ENCODE data around the gene BRD3OS.

BRD3OS gene

GRCh38 chr9:134035041-134036039, 10.1 kb downstream of the BRD3OS start:
- DNase-seq, result no peak

GRCh38 chr9:134036130-134036529, 10.8 kb downstream of the BRD3OS start:
- no peak for DNase-seq

GRCh38 chr9:134037641-134038040, 12.4 kb downstream of the BRD3OS start:
- DNase-seq, result no peak

DNA sequence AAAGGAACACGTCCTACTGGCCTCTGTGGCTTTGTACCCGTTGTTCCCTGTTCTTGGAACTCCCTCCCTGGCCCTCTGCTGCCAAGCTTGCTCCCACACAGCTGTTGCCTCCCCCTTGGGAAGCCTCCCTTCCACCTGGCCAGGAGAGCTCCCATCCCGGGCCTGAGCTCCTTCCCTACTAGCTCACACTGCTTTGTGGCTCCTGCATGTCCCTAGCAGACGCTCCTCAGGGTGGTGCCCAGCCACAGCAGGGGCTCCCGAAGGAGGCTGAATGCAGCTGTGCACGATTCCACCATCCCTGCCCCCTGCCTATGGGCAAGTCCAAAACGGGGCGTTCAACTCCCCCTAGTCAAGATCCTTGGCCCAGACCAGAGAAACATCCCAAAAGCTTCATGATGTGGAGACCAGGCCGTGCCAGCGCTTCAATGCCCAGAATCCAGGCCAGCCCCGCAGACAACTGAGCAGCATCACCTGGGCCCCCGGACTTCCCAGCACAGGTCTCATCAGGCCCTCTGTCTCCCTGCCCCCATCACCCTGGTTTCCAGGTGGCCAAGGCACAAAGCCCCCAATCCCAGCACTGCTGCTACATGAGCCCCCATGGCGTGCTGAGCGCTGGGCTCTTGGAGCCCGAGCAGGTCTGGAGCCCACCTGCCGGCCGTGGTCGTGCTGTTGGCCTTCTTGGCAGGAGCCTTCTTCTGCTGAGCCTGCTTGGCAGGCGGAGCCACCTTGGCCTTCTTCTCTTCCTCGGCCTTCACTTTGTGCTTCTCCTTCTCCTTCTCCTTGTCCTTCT, 14.3 kb downstream of the BRD3OS start:
- DNase-seq, result no peak

DNA sequence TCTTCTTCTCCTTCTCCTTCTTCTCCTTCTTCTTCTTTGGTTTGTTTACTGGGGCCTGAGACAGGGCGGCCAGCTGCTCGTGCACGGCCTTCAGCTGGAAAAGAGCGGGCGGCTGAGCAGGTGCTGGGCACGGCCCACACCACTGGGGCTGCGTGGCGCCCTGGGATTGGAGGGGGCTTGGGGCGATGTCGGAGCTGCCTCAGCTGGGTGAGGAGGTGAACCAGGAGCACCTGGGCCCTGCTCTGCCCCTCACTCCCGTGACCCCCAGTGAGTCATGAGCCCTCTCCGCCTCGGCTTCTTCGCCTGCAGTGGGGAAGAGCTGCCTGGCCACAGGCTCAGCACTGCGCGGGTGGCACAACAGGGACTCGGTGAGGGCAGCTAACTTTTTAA, 14.9 kb downstream of the BRD3OS start:
- DNase-seq, result no peak

DNA sequence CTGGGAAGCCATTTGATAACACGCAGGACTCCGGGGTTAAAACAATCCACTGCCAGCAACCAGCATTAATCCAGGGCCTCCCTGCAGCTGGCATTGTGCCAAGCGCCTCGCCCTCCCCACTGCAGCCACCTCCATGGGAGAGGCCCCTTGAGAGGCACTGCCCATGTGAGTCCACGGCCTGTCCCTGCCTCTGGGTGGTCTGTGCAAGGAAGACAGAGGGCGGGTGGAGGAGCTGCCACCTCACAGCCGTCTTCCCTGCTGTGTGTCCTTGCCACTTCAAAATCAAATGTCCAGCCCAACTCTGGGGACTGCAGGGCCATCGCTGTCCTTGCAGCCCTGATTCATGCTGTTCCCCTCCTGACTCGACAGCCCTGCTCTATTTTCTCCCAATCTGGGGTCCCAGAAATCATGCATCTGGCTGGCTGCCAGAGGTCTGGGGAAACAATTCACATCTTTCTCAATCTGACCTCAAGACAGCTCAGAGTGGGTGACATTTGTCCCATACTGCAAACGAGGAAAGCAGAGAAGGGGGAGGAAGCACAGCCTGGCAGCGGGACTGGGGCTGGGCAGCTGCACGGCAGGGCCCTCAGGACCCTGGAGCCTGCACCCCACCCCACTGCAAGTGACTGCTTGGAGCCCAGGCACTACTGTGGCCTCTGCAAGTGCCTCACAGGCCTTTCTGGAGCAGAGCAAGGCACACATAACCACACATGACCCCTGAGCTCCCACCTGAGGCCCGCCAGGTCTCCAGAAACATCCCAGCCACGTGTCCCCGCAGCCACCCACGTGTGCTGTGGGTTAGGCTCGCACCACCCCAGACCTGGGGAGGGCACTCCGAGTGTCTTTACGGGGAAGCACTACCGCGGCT, 15.7 kb downstream of the BRD3OS start:
- DNase-seq, result no peak

DNA sequence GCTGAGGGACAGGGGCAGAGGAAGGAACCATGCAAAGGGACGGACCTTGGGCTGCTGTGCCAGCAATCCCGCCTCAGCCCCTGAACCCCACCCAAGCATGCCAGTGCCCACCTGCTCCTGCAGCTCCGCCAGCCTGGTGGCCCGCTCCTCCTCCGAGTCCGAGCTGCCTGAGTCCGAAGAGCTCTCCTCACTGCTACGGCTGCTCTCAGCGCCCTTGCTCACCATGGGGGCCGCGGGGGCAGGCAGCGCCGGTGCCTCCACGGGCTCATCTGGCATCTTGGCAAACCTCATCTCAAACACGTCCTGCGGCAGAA, 16.3 kb downstream of the BRD3OS start:
- no peak for DNase-seq

GRCh38 chr9:134043531-134043988, 18.3 kb downstream of the BRD3OS start:
- no peak for DNase-seq

DNA sequence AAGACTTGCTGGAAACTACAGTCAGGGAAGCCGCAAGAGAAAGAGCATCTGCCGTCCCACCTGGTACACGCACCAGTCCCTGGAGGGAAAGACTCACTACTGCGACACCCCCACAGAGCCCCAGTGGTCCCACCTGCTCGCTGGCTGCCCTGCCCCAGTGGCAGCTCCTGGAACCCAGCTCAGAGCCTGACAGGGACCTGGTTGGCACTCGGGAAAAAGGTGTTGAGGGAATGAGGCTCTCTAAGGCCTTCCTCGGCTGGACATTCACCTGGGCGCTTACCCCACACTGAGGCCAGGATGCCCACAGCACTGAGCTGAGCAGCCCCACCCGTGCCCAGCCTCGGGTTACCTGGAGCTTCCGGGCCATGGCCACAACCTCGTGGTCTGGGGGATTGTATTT, 19.7 kb downstream of the BRD3OS start:
- DNase-seq, result no peak

DNA sequence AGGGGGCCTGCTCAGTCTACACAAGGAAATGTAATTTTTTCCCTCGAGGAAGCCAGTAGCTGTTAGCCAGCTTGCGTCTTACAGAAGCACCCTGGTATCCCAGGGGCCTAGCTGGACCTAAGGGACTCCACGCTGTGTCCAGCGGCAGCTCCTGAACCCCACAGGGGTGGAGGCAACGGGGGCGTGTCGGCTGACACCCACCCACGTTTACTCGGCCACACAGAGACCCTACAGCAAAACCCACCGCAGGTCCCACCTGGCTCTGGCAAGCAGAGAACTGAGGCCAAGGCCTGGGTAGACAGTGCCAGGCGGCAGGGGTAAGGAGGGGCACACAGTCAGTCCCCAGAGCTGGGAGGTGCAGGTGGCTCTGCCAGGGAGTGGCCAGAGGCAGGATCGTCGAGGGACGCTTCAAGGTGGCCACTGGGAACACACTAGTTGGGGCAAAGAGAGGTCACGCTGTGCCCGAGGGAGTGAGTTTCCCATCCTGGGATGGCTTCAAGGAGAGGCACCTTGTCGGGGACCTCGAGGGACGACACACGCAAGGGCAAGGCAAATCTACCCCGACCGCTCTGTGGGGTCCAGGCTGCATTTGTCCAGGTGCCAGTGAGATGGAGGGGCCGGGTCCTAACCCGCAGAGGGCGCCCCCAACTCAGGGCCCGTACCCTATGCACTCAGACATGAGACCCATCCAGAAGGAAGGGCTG, 20.7 kb downstream of the BRD3OS start:
- no peak for DNase-seq

DNA sequence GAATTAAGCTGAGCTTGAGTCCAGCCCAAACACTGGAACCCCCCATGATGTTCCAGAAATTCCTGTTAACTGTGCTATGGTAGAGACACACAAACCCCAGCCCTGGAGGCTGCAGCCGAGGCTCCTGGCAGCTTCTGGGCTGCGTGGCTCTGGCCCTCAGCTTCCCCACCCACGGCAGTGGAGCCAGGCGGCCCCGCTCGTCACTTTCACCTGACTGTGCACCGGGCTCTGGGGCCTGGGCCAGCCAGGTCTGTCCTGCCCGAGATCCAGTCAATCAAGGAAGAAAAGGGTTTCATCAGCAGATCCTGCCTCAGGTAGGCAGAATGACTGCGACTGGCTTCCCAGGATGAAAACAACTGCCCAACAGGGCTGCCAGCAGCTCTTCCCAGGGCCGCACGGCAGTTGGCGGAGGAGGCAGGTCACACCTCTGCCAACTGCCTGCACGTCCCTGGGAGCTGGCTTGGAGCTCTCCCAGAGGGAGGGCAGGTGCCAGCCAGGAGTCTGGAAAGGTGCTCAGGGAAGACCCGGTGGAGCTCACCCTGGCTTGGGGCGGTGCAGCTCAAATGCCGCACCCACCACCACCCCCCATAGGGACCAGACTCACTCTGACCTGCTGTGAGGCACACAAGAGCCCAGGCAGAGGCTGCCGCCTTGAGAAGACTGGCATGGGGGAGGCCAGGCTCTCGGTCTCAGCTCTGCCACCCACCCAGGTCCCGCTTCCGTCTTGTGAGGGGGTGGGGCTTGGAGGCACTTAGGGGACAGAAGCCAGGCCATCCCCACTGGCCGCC, 21.8 kb downstream of the BRD3OS start:
- no peak for DNase-seq

DNA sequence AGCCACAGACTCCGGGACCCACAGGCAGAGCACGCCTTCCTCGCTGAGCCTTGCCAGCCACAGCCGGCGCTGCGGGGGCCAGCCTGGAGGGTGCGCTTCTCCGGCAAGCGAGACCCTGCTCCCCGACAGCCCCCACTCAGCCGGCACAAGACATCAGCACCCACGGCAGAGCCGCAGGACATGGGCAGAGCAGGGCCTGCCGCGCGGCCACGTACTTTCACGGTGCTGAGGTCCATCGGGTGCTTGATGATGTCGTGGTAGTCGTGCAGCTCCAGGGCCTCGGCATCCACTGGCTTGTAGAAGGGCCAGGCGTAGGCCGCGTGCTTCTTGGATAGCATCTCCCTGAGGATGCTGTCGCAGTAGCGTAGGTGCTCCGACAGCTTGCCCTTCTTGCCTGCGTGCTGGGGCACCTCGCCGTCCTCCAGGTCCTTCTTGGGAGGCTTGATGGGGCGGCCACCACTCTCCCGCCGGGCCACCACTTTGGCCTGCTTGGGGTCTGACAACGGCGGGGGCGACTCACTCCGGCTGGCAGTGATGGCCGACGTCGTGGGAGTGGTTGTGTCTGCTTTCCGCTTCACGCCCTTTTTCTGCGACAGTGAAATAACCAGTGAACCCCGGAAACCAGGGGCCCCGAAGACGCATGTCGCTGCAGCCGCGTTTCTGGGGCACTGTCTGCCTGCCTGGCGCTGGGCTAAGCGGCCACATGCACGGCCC, 22.7 kb downstream of the BRD3OS start:
- no peak for DNase-seq

- no peak for DNase-seq
Observed at GRCh38 chr9:134048582-134048968, 23.3 kb downstream of the BRD3OS start.

- DNase-seq, result no peak
Observed at GRCh38 chr9:134049236-134049635, 24.0 kb downstream of the BRD3OS start.

DNA sequence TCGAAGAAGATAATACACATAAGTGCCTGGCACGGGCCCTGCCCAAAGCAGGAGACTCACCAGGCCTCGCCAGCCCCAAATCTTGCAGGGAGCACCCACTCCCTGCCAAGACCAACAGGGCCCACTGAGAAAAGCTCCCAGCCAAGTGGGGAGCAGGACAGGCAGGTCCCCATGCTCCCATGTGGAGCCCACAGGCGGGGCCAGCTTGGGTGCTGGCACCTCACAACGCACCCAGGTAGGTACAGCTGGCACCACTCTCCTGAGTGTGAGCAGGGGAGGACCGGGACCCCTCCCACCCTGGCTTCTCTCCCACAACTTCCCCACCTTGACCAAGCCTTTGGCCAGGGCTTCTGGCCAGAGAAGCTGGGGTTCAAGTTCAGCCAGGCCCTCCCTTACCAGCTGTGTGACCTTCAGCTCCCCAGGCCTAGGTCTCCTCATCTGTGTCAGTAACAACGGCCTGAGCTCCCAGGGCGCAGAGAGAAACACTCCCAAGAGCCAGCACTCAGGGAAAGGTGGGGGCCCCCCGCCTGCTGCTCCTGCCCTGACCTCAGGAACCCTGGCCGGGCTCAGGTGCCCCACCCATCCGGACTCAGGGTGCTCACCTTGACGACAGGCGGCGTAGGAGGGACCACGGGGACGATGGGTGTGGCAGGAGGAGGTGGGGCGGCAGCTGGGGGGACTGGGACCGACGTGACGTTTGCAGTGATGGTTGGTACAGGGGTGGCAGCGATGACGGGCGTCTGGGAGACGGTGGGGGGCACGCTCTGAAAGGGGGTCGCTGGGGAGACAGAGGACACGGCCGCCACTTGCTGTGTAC, 24.7 kb downstream of the BRD3OS start:
- DNase-seq, result no peak

DNA sequence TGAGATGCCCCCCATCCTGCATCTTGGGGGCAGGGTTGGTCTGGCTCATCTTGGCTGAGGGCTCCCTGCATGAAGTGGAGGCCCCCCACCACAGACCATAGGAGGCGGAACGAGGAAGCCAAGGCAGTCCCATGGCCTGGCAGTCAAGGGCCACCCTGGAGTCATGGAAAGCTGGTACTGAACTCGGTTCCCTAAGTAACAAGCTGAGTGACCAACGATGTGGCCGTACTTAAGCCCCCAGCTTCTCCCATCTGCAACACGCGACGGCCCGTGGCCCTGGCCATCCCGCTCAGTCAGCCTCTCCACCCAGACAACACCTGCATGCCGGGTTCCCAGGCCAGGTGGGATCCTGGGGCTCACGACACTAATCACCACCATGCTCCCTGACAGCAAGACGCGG, 25.4 kb downstream of the BRD3OS start:
- no peak for DNase-seq

GRCh38 chr9:134051319-134051718, 26.0 kb downstream of the BRD3OS start:
- no peak for DNase-seq

DNA sequence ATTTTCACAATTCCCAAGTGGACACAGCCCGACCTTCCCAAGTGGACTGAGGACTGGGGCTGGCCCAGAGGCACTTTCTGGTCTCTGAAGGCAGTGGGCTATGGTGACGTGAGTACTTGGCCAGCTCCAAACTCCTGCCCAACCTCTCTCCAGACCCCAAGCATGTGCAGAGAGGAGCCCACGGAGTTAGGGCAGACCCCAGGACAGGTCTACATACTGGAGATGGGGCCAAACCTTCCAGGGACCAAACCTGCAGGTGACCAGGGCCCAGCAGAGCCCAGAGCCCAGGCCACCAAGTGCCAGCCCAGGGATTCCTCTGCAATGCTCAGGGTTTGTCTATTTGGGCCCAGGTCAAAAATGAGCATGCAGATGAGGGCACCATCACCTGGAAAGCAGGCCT, 27.2 kb downstream of the BRD3OS start:
- DNase-seq, result no peak

GRCh38 chr9:134052941-134053340, 27.7 kb downstream of the BRD3OS start:
- no peak for DNase-seq

GRCh38 chr9:134053401-134053871, 28.2 kb downstream of the BRD3OS start:
- no peak for DNase-seq
